Ovary (tissue), 9 donors: ENCODE measurements around the gene SYNDIG1. TPM values are rescaled to one million over a fixed set of nuclear protein-coding genes. Genes with fewer than 3 reads are reported as not detected.

ENCODE experiments used
- DNase-seq, 5 donors: peaks; one replicate each; pipeline ENCODE4 v3.0.0-alpha.2; 2019 to 2020
- H3K27ac ChIP-seq, 2 donors: fragments of 200-600 bp; one replicate each; pipeline versions ENCODE4 v1.5.1 to v1.8.0; 2019 to 2022
- H3K27me3 ChIP-seq: fragments of 200-600 bp; one replicate; pipeline ENCODE4 v1.8.0; 2022
- H3K36me3 ChIP-seq: fragments of 200-600 bp; sonication (generic); one replicate; pipeline ENCODE4 v1.5.1; 2019
- H3K4me1 ChIP-seq: one replicate; pipeline ENCODE4 v1.8.1; 2013; ENCODE audit warnings: mild to moderate bottlenecking, moderate library complexity; ENCODE audit not compliant: insufficient read depth
- H3K4me3 ChIP-seq: fragments of 200-600 bp; sonication (generic); one replicate; pipeline ENCODE4 v1.5.1; 2017
- H3K9me3 ChIP-seq, 2 donors: fragments of 200-600 bp in 1 of 2; sonication (generic) in 1 of 2; one replicate each; pipeline versions ENCODE4 v1.5.1 to v1.8.1; 2013 to 2019; ENCODE audit warnings: mild to moderate bottlenecking in 1 of 2, moderate library complexity in 1 of 2
- CTCF ChIP-seq, 3 donors: fragments of 450-650 bp in 2 of 3; fragments of 200-600 bp in 1 of 3; IDR thresholded peaks; one replicate each; pipeline versions ENCODE4 v1.5.1 to v1.8.0; 2016 to 2022; ENCODE audit warnings: antibody characterized with exemption in 3 of 3, mild to moderate bottlenecking in 1 of 3
- EP300 ChIP-seq: sonication (generic); formaldehyde crosslinking; IDR thresholded peaks from one replicate; pipeline ENCODE4 v1.6.1; 2017; ENCODE audit warnings: antibody characterized with exemption
- POLR2A ChIP-seq: fragments of 450-650 bp; IDR thresholded peaks from one replicate; pipeline ENCODE4 v1.6.1; 2017; ENCODE audit warnings: antibody characterized with exemption, mild to moderate bottlenecking, moderate library complexity
- WGBS, 3 donors: extraction: QIAGEN DNeasy Blood & Tissue Kit in 1 of 3; methylation state at CpG; one replicate each; pipeline versions ENCODE4 v1.1.5 to v1.1.7; 2013 to 2017; 5-methylcytosine and 5-hydroxymethylcytosine counted together
- intact Hi-C, 4 donors: fragments of 100-400 bp; cut with DNase I; formaldehyde crosslinking; loops; one replicate each; pipeline versions ENCODE4 v1.11.0 to v1.15.1; 2022 to 2023
- polyA plus RNA-seq, 2 donors: library from polyadenylated mRNA; stranded (reverse); fragments of 200-250 nt in 1 of 2; fragments of 350-450 nt in 1 of 2; fragmentation: Illumina TruSeq in 1 of 2; extraction: RNeasy Lipid Tissue Mini Kit (QIAGEN cat#74804) in 1 of 2; gene quantifications; one replicate each; pipeline ENCODE4 v1.2.3, GENCODE V29; 2013 to 2014
- total RNA-seq, 7 donors: library from RNA; depleted of rRNA in 2 of 7; stranded (reverse); fragments of >200 nt in 2 of 7; fragmentation: NEBNext Ultra II Directional in 3 of 7; extraction: Animal tissue kit (Norgen Biotek cat#: 25700) in 3 of 7; gene quantifications; one replicate each; pipeline versions ENCODE4 v1.1.0 to v1.2.4, GENCODE V29; 2016 to 2023
- donor health status: DM: no; HTN: no; CAD: no; lungs with moderate emphysema.
- donor health status: DM: no; HTN: no; CAD: no.
- donor health status: Bipolar disorder and iron deficiency.
- donor health status: DM: yes; HTN: yes; CAD: no.
- donor health status: DM: no; HTN: no; CAD: no.
- donor health status: DM: yes; HTN: yes; CAD: no.

The SYNDIG1 gene
- total and polyA plus RNA-seq, 9 donors = 0.10 to 6.8 (median 1.1) TPM; not detected in 1

GRCh38 chr20:24498641-24499040 is 29.2 kb downstream of the SYNDIG1 start:
- H3K4me1 ChIP-seq = no peaks in the 10 kb centered on the region
- H3K27me3 ChIP-seq = no peaks in the 10 kb centered on the region
- H3K36me3 ChIP-seq = no peaks in the 10 kb centered on the region
- no peak overlapping the region for H3K4me3 ChIP-seq
- TF ChIP-seq EP300 = no peak
- TF ChIP-seq CTCF (IDR thresholded peaks at IDR 0.05) = no peak
- no peak for TF ChIP-seq POLR2A
- 91 to 95% (median 94%) methylated on average over 5 of the region's 5 CpGs for WGBS, 3 donors
- H3K27ac ChIP-seq = no peak overlapping the region
- no peaks in the 10 kb centered on the region for H3K9me3 ChIP-seq
- intact Hi-C loops = no loop called here
- no peak for DNase-seq

- Histone ChIP-seq H3K4me1 (no peaks in the 10 kb centered on the region), H3K9me3 (no peaks in the 10 kb centered on the region), H3K27me3 (no peaks in the 10 kb centered on the region), H3K36me3 (no peaks in the 10 kb centered on the region), H3K4me3 (no peak overlapping the region), H3K27ac (no peak overlapping the region)
- TF ChIP-seq EP300 (no peak), POLR2A (no peak), CTCF (IDR thresholded peaks at IDR 0.05) (no peak)
- intact Hi-C loops = no loop called here
- 89 to 93% (median 90%) methylated on average over 6 of the region's 6 CpGs for whole genome bisulfite sequencing, 3 donors
- DNase-seq = no peak
These were observed 30.0 kb downstream of the SYNDIG1 start for GRCh38 chr20:24499472-24499871.

- Histone ChIP-seq H3K27me3 (no peaks in the 10 kb centered on the region), H3K4me3 (no peak overlapping the region), H3K27ac (no peak overlapping the region), H3K4me1 (no peaks in the 10 kb centered on the region), H3K36me3 (no peaks in the 10 kb centered on the region), H3K9me3 (no peaks in the 10 kb centered on the region)
- WGBS, 3 donors = 66 to 77% (median 67%) methylated on average over 15 of the region's 15 CpGs
- peak in 1 of 5 donors; percentile 22 for DNase-seq
- intact Hi-C loops = no loop called here
- TF ChIP-seq CTCF (IDR thresholded peaks at IDR 0.05) (no peak), EP300 (no peak), POLR2A (no peak)
These were observed 32.5 kb downstream of the SYNDIG1 start for GRCh38 chr20:24501764-24502556.

DNA sequence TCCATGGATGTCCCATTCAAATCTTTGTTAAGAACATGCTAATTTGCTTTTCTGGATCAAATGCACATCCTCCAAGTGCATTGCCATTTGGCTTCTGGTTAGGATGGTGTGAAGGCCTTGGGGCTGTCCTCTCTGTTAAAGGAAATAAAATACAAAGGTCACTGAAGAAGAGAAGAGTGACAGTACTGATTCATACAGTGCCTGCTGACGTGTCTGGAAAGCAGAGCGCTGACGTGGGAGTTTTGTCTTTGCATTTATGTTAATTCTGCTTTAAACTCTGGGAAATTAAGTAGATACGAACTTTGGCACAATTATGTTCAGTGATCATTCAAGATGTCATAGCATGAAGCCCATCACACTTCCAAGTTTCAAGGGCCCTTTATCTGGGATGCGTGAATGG is 33.2 kb downstream of the SYNDIG1 start:
- Histone ChIP-seq H3K27me3 (no peaks in the 10 kb centered on the region), H3K4me3 (no peak overlapping the region), H3K36me3 (no peaks in the 10 kb centered on the region), H3K4me1 (no peaks in the 10 kb centered on the region), H3K27ac (no peak overlapping the region), H3K9me3 (no peaks in the 10 kb centered on the region)
- intact Hi-C loops = no loop called here
- 74 to 85% (median 85%) methylated on average over 5 of the region's 5 CpGs for WGBS, 3 donors
- no peak for DNase-seq
- TF ChIP-seq POLR2A = no peak
- no peak for TF ChIP-seq CTCF (IDR thresholded peaks at IDR 0.05)
- no peak for TF ChIP-seq EP300
